HUES6 (cell line): ENCODE data around the gene RSPO3.

ENCODE experiments used
- H3K27ac ChIP-seq: 2 replicates; pipeline ENCODE4 v1.7.0; 2013; ENCODE audit warnings: low read depth, mild to moderate bottlenecking, low read length, inconsistent platforms
- H3K27me3 ChIP-seq: 2 replicates; pipeline ENCODE4 v1.6.1; 2013; ENCODE audit warnings: low read length; ENCODE audit not compliant: control insufficient read depth, insufficient read depth
- H3K36me3 ChIP-seq: 2 replicates; pipeline ENCODE4 v1.6.1; 2013; ENCODE audit warnings: low read length; ENCODE audit not compliant: control insufficient read depth, insufficient read depth
- H3K4me1 ChIP-seq: 2 replicates; pipeline ENCODE4 v1.6.1; 2013; ENCODE audit warnings: low read length; ENCODE audit not compliant: control insufficient read depth, insufficient read depth
- H3K4me3 ChIP-seq: 2 replicates; pipeline ENCODE4 v1.5.1; 2013; ENCODE audit warnings: low read depth, low read length
- H3K9ac ChIP-seq: one replicate; pipeline ENCODE4 v1.6.1; 2013; ENCODE audit warnings: mild to moderate bottlenecking, low read length
- H3K9me3 ChIP-seq: 2 replicates; pipeline ENCODE4 v1.6.1; 2013; ENCODE audit warnings: low read depth, low read length; ENCODE audit not compliant: control insufficient read depth, insufficient read depth

Gene RSPO3

GRCh38 chr6:127162836-127163235, 44.4 kb downstream of the RSPO3 start:
- no peak overlapping the region; the same call in 1 of the 2 replicates for H3K4me3 ChIP-seq
- no peak overlapping the region for H3K27ac ChIP-seq
- no peaks in the 10 kb centered on the region for H3K9me3 ChIP-seq
- no peaks in the 10 kb centered on the region; the same call in 1 of the 2 replicates for H3K36me3 ChIP-seq
- H3K27me3 ChIP-seq, result no peaks in the 10 kb centered on the region
- H3K9ac ChIP-seq, result no peak overlapping the region
- H3K4me1 ChIP-seq, result peaks cover 15% of the 10 kb centered on the region

GRCh38 chr6:127164036-127164435, 45.6 kb downstream of the RSPO3 start:
- Histone ChIP-seq H3K27me3 (no peaks in the 10 kb centered on the region), H3K36me3 (no peaks in the 10 kb centered on the region; the same call in 1 of the 2 replicates), H3K27ac (no peak overlapping the region), H3K4me1 (peaks cover 15% of the 10 kb centered on the region), H3K9me3 (no peaks in the 10 kb centered on the region), H3K4me3 (no peak overlapping the region), H3K9ac (no peak overlapping the region)

GRCh38 chr6:127164565-127164964, 46.1 kb downstream of the RSPO3 start:
- H3K27ac ChIP-seq, result no peak overlapping the region
- H3K9me3 ChIP-seq, result no peaks in the 10 kb centered on the region
- no peaks in the 10 kb centered on the region; the same call in 1 of the 2 replicates for H3K36me3 ChIP-seq
- no peaks in the 10 kb centered on the region for H3K27me3 ChIP-seq
- H3K4me3 ChIP-seq, result no peak overlapping the region
- no peak overlapping the region for H3K9ac ChIP-seq
- peaks cover 15% of the 10 kb centered on the region for H3K4me1 ChIP-seq

GRCh38 chr6:127173156-127173940, 54.9 kb downstream of the RSPO3 start:
- Histone ChIP-seq H3K4me1 (no peaks in the 10 kb centered on the region), H3K27me3 (no peaks in the 10 kb centered on the region), H3K9ac (no peak overlapping the region), H3K36me3 (no peaks in the 10 kb centered on the region), H3K9me3 (no peaks in the 10 kb centered on the region), H3K4me3 (no peak overlapping the region), H3K27ac (no peak overlapping the region)

- no peaks in the 10 kb centered on the region for H3K9me3 ChIP-seq
- H3K4me1 ChIP-seq, result no peaks in the 10 kb centered on the region
- H3K36me3 ChIP-seq, result no peaks in the 10 kb centered on the region
- H3K4me3 ChIP-seq, result no peak overlapping the region
- H3K27me3 ChIP-seq, result no peaks in the 10 kb centered on the region
- H3K9ac ChIP-seq, result no peak overlapping the region
- H3K27ac ChIP-seq, result no peak overlapping the region
Observed at GRCh38 chr6:127176146-127176545, 57.7 kb downstream of the RSPO3 start.

- no peak overlapping the region for H3K27ac ChIP-seq
- H3K9ac ChIP-seq, result no peak overlapping the region
- no peak overlapping the region for H3K4me3 ChIP-seq
- no peaks in the 10 kb centered on the region for H3K36me3 ChIP-seq
- H3K4me1 ChIP-seq, result no peaks in the 10 kb centered on the region
- H3K9me3 ChIP-seq, result no peaks in the 10 kb centered on the region
- H3K27me3 ChIP-seq, result no peaks in the 10 kb centered on the region
Observed at GRCh38 chr6:127177030-127177922, 58.8 kb downstream of the RSPO3 start.

GRCh38 chr6:127177923-127178231, 59.4 kb downstream of the RSPO3 start:
- Histone ChIP-seq H3K9me3 (no peaks in the 10 kb centered on the region), H3K4me3 (no peak overlapping the region), H3K9ac (no peak overlapping the region), H3K4me1 (no peaks in the 10 kb centered on the region), H3K27ac (no peak overlapping the region), H3K36me3 (no peaks in the 10 kb centered on the region), H3K27me3 (no peaks in the 10 kb centered on the region)

- Histone ChIP-seq H3K4me1 (no peaks in the 10 kb centered on the region), H3K36me3 (no peaks in the 10 kb centered on the region), H3K27me3 (no peaks in the 10 kb centered on the region), H3K27ac (no peak overlapping the region), H3K9me3 (no peaks in the 10 kb centered on the region), H3K4me3 (no peak overlapping the region), H3K9ac (no peak overlapping the region)
Observed at GRCh38 chr6:127178746-127179145, 60.3 kb downstream of the RSPO3 start.

- no peaks in the 10 kb centered on the region for H3K9me3 ChIP-seq
- no peaks in the 10 kb centered on the region for H3K27me3 ChIP-seq
- no peak overlapping the region for H3K9ac ChIP-seq
- H3K4me1 ChIP-seq, result no peaks in the 10 kb centered on the region
- H3K4me3 ChIP-seq, result no peak overlapping the region
- no peak overlapping the region for H3K27ac ChIP-seq
- no peaks in the 10 kb centered on the region for H3K36me3 ChIP-seq
Observed at GRCh38 chr6:127180426-127180825, 62.0 kb downstream of the RSPO3 start.

- Histone ChIP-seq H3K4me3 (no peak overlapping the region), H3K9ac (no peak overlapping the region), H3K36me3 (no peaks in the 10 kb centered on the region), H3K9me3 (no peaks in the 10 kb centered on the region), H3K27me3 (no peaks in the 10 kb centered on the region), H3K4me1 (no peaks in the 10 kb centered on the region), H3K27ac (no peak overlapping the region)
Observed at GRCh38 chr6:127182501-127182900, 64.0 kb downstream of the RSPO3 start.

GRCh38 chr6:127185437-127185995, 67.0 kb downstream of the RSPO3 start:
- H3K4me1 ChIP-seq, result no peaks in the 10 kb centered on the region
- H3K9me3 ChIP-seq, result no peaks in the 10 kb centered on the region
- no peaks in the 10 kb centered on the region for H3K27me3 ChIP-seq
- no peaks in the 10 kb centered on the region for H3K36me3 ChIP-seq
- no peak overlapping the region for H3K9ac ChIP-seq
- H3K4me3 ChIP-seq, result no peak overlapping the region
- no peak overlapping the region for H3K27ac ChIP-seq
